Measurements from ENCODE around the gene ALAS1.
"Not testable (repeated sequence)": the region's sequence is repeated elsewhere in the genome, so short reads cannot be mapped to it uniquely, and the experiment has no call there.

ALAS1 gene

DNA sequence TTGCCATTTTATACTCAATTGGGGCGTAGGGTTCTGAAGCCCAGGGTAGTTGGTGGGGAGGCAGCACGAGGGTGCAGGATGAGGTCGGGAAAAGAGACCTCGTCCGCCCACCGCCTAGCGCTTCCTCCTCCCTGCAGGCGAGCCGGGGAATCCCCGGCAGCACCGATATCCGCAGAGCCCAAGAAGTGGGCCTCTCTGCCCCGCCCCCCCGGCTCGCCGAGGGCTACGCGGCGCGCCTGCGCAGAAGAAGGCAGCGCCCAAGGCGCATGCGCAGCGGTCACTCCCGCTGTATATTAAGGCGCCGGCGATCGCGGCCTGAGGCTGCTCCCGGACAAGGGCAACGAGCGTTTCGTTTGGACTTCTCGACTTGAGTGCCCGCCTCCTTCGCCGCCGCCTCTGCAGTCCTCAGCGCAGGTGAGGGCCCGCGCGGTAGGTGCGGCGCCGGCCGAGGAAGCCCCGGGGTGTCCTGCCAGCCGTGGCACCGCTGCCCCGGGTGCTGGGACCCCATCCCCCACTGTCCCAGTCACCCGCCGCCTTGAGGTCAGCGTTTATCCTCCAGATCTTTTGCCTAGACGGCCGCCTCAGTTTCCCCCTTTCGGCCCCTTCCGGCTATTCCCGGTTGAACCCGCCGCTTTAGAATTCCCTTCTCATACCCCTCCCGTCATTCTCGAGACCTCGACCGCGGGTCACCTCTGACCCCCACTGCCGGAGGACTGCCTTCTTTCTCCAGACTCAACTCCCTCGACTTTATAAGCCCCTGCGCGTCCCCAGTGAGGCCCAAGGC lies at the start of gene ALAS1:
TSS of gene ALAS1 (plus strand) at position 319 of the 784 bp plus-strand sequence. CDS start 1,082 bp downstream, outside the sequence.
- DNase-seq (ENCODE audit: low spot score): peak; percentile 95

- DNase-seq (ENCODE audit: low spot score): no peak
Measured at GRCh38 chr3:52149021-52149420, 48.9 kb upstream of the ALAS1 start.

DNA sequence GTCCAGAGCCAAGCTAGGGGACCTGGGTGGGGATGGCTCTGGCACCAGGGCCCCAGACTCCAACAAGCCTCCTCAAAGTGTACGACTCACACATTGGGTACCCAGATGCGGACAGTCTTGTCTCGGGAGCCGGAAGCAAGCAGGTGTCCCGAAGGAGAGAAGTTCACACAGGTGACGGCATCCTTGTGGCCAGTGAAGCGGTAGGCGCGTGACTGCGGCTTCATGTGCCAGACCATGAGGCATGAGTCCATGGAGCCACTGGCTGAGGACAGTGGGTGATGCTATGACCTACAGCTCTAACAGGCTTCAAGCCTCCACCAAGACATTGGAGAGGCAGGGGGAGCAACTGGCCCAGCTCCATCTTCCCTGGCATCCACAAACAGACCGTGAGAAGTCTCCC lies 48.2 kb upstream of the ALAS1 start:
- no peak for DNase-seq (ENCODE audit: low spot score)

DNA sequence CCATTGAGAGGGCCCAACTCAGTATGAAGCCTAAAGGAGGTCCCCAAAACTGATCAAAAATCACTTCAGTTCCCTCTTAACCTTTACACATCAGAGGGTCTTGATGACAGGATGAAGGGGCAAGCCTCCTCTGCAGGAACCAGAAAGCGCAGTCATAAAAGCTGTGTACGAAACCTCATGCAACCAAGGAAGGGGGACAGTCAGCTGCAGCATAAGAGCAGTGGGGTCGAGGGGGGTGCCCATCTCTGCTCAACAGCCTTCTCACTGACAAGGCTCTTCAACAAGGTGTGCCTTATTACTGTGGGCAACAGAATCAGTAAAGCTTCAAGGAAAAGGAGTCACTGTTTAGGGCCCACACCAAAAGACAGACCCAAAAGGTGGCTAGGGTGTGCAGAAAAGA lies 47.6 kb upstream of the ALAS1 start:
- no peak for DNase-seq (ENCODE audit: low spot score)

DNA sequence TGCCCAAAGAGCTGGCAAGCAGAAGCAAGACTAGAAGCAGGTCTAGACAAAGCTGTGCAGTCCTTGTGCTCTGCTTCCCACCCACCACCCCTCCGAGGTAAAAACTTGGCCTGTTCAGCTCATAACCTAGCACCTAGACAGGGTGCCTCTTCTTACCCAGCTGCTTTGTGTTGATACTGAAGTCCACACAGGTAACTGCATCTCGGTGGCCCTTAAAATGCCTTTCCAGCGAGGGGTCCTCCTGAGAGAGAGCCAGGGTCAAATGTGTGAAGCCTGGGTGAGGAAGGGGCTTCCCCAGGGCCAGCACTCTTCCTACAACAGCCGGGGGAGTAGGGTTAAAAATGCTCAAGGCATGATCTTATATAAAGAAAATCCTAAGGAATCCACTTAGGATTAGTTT lies 47.1 kb upstream of the ALAS1 start:
- no peak for DNase-seq (ENCODE audit: low spot score)

DNA sequence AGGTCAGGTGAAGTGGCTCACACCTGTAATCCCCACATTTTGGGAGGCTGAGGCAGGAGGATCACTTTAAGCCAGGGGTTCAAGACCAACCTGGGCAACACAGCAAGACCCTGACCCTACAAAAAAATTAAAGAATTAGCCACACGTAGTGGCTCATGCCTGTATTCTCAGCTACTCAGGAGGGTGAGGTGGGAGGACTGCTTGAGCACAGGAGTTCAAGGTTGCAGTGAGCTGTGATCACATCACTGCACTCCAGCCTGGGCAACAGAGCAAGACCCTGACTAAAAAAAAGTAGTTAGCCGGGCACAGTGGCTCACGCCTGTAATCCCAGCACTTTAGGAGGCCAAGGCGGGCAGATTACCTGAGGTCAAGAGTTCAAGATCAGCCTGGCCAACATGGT lies 46.0 kb upstream of the ALAS1 start:
- not testable (repeated sequence) for DNase-seq (ENCODE audit: low spot score)

GRCh38 chr3:52153389-52154096 lies 44.4 kb upstream of the ALAS1 start:
- no peak for DNase-seq (ENCODE audit: low spot score)

DNA sequence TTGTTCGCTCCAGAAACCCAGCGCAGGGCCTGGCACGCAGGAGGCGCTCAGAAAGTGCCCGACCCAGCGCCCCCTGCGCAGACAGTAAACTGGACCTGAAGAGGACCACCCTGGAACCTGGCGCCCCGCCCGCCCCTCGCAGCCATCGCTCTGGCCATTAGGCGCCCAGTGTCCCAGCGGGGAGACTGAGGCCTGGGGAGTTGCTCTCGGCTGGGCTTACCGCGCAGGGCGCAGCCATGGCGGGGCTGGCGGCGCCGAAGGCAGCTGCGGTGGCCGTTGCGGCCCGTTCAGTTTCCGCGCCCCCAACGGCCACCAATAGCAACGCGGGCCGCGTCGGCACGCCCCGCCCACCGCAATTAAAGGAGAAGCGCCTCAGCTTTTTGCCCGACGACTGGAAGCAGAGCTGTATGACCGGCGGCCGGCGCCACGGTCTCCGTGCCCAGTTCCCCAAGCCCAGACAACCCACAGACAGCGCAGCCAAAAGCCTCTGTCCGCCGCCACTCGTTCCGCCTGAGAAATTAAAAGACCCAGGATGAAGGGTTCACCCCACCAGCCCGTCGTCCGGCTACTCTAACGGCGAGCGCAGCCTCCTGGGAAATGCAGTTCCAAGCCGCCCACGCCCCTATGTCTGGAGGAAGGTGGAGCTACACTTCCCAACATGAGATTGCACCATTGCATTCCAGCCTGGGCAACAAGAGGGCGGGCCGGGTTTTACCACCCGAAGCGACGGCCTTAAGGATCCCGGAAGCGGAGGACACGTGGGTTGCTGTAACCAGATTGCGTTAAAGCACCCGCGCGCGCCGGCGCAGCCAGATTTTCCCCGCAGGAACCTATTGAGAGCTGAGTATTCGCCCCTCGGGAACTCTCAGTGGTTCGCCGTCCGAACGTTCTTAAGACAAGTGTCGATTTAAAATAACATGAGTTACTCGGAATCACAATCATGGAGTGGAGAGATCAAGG lies 43.5 kb upstream of the ALAS1 start, which contains the start of gene POC1A:
TSS of gene POC1A (minus strand) at position 289 of the 960 bp plus-strand sequence. CDS start at position 238, 51 bp downstream.
- peak; percentile 95 for DNase-seq (ENCODE audit: low spot score)

DNA sequence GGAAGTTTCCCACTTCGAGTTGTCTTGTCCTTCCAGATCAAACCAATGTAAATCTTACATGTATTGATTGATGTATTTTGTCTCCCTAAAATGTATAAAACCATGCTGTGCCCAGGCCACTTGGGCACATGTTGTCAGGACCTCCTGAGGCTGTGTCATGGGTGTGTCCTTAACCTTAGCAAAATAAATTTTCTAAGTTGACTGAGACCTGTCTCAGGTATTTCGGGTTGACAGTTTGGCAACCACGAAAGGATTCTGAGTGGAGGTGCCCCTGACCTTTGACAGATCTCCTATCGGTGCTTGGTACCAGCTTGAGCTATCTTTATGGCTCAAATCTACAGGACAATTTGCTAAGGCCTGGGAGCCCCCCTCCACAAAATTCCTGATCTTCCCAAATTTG lies 42.0 kb upstream of the ALAS1 start:
- DNase-seq (ENCODE audit: low spot score): no peak

GRCh38 chr3:52159503-52159902 lies 38.5 kb upstream of the ALAS1 start:
- DNase-seq (ENCODE audit: low spot score): no peak

GRCh38 chr3:52162250-52162872 lies 35.6 kb upstream of the ALAS1 start:
- DNase-seq (ENCODE audit: low spot score): no peak

DNA sequence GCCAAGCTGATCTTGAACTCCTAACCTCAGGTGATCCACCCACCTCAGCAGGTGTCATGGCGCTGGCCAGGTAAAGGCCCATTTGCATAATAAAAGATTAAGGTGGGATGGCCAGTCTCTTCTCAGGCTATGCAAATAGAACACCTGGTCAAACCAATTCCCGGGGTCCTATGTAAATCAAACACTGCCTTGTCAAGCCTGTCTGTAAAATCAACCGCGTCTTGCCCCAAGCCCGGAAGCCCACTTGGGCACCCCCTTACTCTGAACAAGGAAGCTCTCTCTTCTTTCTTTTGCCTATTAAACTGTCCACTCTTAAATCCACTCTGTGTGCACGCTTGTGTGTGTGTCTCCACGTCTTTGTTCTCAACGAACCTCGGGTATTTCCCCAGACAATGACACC lies 30.7 kb upstream of the ALAS1 start:
- no peak for DNase-seq (ENCODE audit: low spot score)

DNA sequence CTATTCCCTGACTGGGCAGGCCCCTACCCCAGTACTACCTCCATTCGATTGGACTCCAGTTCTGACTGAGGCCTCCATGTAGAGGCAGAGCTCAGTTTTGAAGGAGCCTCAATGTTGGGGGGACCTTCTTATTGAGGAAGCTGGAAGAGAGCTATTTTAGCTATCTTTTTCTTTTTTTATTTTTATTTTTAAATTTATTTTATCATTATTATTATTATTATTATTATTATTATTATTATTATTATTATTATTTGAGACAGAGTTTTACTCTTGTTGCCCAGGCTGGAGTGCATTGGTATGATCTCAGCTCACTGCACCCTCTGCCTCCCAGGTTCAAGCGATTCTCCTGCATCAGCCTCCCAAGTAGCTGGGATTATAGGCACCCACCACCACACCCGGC lies 27.7 kb upstream of the ALAS1 start:
- DNase-seq (ENCODE audit: low spot score): not testable (repeated sequence)

DNA sequence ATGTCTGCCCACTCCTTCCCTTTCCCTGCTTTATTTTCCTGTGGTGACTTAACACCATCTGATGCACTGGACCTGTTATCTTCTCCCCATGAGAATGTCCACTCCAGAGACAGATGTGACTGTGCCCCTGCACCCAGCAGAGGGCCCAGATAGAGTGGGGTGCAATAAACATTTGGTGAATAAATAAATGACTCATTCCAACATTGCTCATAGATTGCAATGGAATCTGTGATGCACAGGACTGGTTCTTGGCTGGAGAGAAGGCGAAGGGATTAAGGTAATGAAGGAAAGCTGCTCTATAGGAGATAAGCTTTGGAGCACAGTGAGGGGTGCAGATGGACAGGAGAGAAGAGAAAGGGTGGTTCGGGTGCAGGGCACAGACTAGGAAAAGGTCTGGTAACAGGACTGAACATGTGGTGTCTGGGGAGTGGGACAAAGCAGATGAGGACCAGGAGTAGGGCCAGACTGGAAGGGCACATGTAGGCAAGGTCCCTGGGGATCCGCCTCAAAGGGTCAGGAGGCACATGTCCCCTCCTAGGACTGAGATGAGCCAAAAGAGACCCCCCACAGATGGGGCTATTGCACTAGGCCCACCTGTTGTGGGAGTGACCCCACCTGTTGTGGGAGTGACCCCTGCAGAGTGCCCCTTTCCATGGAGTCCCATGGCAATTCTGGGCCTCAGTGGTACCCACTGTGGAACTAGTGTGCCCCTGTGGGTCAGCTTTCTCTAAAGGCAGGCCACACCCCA lies 26.3 kb upstream of the ALAS1 start:
- no peak for DNase-seq (ENCODE audit: low spot score)

DNA sequence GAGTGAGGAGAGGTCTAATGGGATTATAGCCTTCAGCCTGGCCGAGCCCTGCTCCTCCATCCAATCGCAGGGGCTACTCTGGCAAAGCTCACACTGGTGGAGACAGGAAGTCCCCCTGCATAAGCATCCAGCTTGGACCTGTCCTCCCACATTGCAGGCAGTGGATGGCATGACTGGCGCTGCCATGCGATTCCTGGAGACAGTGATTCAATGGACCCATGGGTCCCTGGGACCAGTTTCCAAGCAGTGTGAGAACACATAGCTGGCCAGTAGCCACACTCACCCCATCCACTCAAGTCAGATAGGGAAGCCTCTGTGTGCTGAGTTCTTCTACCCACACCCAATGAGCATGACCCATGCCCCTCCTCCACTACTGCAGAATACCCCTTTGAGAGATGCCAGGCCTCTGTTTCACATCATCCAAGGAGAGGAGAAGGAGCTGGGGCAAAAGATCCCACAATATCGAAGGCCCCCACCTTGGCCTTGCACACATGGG lies 25.6 kb upstream of the ALAS1 start:
- no peak for DNase-seq (ENCODE audit: low spot score)

DNA sequence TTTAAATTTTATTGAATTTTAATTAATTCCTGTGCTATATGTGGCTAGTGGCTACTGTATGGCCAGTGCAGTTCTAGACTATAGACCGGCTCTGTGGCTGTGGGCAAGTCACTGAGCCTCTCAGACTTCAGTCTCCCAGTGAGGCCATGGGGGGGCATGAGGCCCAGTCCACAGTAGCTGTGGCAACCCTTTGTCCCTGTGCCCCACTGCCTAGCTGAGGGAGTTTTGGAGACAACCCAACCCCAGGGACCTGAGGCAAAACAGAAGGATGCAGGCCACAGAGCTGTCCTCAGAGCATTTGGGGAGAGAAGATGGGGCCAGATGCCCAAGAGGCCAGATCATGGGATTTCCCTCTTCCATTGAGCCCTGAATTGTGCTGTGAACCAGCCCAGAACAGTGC lies 24.9 kb upstream of the ALAS1 start:
- no peak for DNase-seq (ENCODE audit: low spot score)

- no peak for DNase-seq (ENCODE audit: low spot score)
Measured at GRCh38 chr3:52174896-52175295, 23.1 kb upstream of the ALAS1 start.

- DNase-seq (ENCODE audit: low spot score): no peak
Measured at GRCh38 chr3:52175416-52176179, 22.4 kb upstream of the ALAS1 start.

GRCh38 chr3:52176180-52176752 lies 21.7 kb upstream of the ALAS1 start:
- DNase-seq (ENCODE audit: low spot score): no peak

Measured in left forelimb (tissue), 1 donor.